Measurements from ENCODE around the gene DHX32. TPM values are rescaled to one million over a fixed set of nuclear protein-coding genes. Genes with fewer than 3 reads are reported as not detected.

The DHX32 gene
- total and polyA plus RNA-seq, 2 of the 4 experiments (the other 2 are of a cell fraction): 15.6 to 27.8 TPM

DNA sequence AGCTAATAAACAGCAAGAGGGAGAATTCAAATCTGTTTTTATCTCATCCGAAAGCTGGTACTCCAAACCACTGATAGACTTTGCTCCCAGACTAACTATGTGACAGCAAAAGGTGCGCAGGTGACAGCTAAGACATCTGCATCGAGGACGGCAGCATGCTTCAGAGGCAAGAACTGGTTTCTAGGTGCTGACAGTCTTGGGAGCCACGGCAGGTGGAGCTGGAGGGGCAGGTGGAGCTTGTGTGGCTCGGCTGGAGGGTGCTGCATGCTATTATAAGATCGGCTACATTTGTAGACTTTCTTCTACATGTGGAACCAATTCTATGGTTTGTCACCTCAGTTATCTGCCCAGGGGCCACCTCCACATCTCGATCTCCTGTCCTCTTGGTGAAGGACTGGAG, 83.7 kb downstream of the DHX32 start:
- POLR2A ChIA-PET (ENCODE audit: unreplicated experiment): no interaction called here

More for the DNA sequence above, 83.7 kb downstream of the DHX32 start:
- Histone ChIP-seq H3K9me1 (ENCODE audit: insufficient read depth, low read length) (peaks cover 3% of the 10 kb centered on the region), H2BK5ac (ENCODE audit: low read depth, low read length, poor library complexity, severe bottlenecking) (no peak overlapping the region), H3K14ac (replicated peaks; ENCODE audit: low read depth, low read length) (no peak overlapping the region), H3K23ac (ENCODE audit: low read depth, low read length) (no peak overlapping the region), H2BK20ac (ENCODE audit: low read depth, low read length) (no peak overlapping the region), H3K36me3 (ENCODE audit: control insufficient read depth, insufficient read depth, low read length) (peaks cover 30% of the 10 kb centered on the region), H3K56ac (ENCODE audit: extremely low read depth, insufficient read depth, low read length) (no peak overlapping the region), H2BK120ac (ENCODE audit: low read depth, low read length) (no peak overlapping the region), H2AFZ (replicated peaks; ENCODE audit: low read length, poor library complexity) (no peak overlapping the region), H3K9ac (ENCODE audit: low read depth, low read length) (no peak overlapping the region), H3K79me1 (ENCODE audit: low read depth in 1 of 2, low read length in 2 of 2) (no peaks in the 10 kb centered on the region), H2AK5ac (ENCODE audit: low read depth, low read length) (no peak overlapping the region), H3K27ac (ENCODE audit: insufficient read depth, low read length) (no peak overlapping the region), H3K4me1 (ENCODE audit: control insufficient read depth, insufficient read depth, low read length) (no peaks in the 10 kb centered on the region), H3K27me3 (ENCODE audit: control insufficient read depth, insufficient read depth, low read length) (no peaks in the 10 kb centered on the region), H4K20me1 (ENCODE audit: insufficient read depth, low read length) (no peaks in the 10 kb centered on the region), H2AK9ac (replicated peaks; ENCODE audit: low read depth, low read length, poor library complexity) (no peak overlapping the region), H4K5ac (ENCODE audit: low read depth, low read length) (no peak overlapping the region), H4K91ac (ENCODE audit: insufficient read depth, low read depth, low read length) (no peak overlapping the region), H3K18ac (ENCODE audit: low read depth, low read length) (no peak overlapping the region), H4K8ac (ENCODE audit: low read depth in 2 of 2, low read length in 2 of 2) (no peak overlapping the region), H3K4me3 (ENCODE audit: insufficient read depth, low read depth, low read length) (no peak overlapping the region), H2BK15ac (ENCODE audit: low read depth, low read length) (no peak overlapping the region), H3K4ac (ENCODE audit: low read depth, low read length) (no peak overlapping the region), H3K4me2 (ENCODE audit: low read depth, low read length) (no peak overlapping the region), H3K9me3 (ENCODE audit: control insufficient read depth, insufficient read depth, low read length) (no peaks in the 10 kb centered on the region)
- 96% methylated on average over 4 of the region's 8 CpGs; no CpG with 5 or more reads in 1 of the 2 experiments for WGBS, 2 experiments (ENCODE audit: extremely low coverage in 2 of 2, insufficient read length in 1 of 2)
- TF ChIP-seq MAZ (IDR thresholded peaks at IDR 0.05; ENCODE audit: borderline replicate concordance, low read depth, low read length) (no peak), CTCF (conservative IDR thresholded peaks at IDR 0.05; ENCODE audit: low read depth, low read length) (no peak)
- TF ChIP-seq, protein P1, sequence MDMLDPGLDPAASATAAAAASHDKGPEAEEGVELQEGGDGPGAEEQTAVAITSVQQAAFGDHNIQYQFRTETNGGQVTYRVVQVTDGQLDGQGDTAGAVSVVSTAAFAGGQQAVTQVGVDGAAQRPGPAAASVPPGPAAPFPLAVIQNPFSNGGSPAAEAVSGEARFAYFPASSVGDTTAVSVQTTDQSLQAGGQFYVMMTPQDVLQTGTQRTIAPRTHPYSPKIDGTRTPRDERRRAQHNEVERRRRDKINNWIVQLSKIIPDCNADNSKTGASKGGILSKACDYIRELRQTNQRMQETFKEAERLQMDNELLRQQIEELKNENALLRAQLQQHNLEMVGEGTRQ (IDR thresholded peaks at IDR 0.05; ENCODE audit: low read depth, low read length): no peak
- BruUV-seq (replicated peaks): no TSS peak
- intact Hi-C loops (cut with micrococcal nuclease) (no loop called here), dilution Hi-C loops (cut with HindIII; ENCODE audit: low sequenced_read_pairs, unreplicated experiment) (no loop called here), in situ Hi-C loops (cut with MboI; ENCODE audit: low sequenced_read_pairs) (no loop called here)
- CTCF ChIA-PET: interaction anchor here (0.8 kb wide), 1 partner anchor 11 kb away, joined by 4 read pairs; no protein-coding TSS in a partner anchor
- DNase-seq: no peak
- ATAC-seq (ENCODE audit: low read depth): no peak

All from IMR-90 (cell line).